HG02571 (cell line): Measurements from ENCODE around the gene CLDN9.
"Not testable (repeated sequence)": the region's sequence is repeated elsewhere in the genome, so short reads cannot be mapped to it uniquely, and the experiment has no call there.

Experiments used
- ATAC-seq: cut with Tn5 transposase; IDR thresholded peaks from one replicate; pipeline ENCODE4 v1.9.1; 2021; ENCODE audit warnings: mild to moderate bottlenecking, moderate library complexity; ENCODE audit not compliant: unreplicated experiment

CLDN9 gene

DNA sequence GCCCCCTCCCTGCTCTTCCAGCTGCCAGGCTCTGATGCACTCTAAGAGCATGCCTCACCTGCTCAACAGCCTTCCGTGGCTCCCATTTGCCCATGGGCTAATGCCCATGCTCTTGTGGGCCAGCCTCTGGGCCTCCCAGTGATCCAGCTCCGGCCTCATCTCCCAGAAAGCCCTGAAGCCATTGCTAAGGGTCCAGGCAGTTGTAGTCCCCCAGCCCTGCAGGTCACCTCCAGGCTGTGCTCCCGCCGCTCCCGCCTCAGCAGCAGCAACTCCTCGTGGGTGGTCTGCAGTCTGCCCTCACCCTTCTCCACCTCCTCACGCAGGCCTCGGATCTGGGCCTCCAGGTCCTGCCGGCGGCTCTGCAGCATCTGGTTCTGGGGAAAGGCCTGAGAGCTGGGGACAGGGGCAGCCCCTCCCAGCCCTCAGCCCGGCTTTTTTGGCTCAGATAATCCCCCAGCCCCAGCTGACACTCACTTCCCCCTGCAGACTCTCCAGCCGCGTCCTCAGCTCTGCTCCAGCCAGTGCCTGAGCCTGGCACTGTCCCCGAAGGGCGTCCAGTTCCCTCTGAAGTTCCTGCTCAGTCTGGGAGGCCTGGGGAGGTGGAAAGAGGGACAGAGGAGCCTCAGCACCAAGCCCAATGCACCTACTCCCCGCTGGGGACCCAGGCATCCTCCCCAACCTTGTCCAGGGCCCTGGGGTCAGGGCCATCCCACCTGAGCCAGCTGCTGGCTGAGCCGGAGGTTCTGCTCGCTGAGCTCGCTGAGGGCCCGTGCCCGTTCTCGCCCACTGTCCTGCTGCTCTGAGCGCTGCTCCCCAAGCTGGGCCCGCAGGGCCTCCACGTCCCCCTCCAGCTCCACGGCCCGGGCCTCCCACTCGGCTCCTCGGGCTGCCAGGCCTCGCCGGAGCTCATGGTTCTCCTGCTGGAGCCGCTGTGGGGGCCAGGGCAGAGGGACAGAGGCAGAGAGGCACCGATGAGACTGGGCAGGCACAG, 17.8 kb downstream of the CLDN9 start:
- ATAC-seq: no peak

DNA sequence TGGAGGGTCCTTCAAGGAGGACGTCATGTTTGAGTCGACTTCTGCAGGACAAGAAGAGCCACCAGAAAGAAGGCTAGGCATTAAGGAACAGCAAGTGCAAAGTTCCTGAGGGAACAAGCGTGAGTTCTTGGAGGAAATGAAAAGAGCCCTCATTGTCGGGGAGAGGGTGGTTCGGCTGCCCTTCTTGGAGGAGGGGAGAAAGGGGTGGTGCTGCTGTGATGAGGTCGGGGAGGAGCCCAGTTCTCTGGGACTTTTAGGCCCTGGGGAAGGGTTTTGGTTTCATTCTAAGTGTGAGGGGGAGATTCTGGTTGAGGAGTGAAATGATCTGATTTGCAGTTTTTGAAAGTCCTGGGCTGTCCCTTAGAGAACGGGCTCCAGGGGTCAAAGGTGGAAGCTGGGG, 19.9 kb downstream of the CLDN9 start:
- no peak for ATAC-seq

- no peak for ATAC-seq
Measured at GRCh38 chr16:3035289-3035971, 22.7 kb downstream of the CLDN9 start.

- ATAC-seq: no peak
Measured at GRCh38 chr16:3035972-3036725, 23.4 kb downstream of the CLDN9 start.

DNA sequence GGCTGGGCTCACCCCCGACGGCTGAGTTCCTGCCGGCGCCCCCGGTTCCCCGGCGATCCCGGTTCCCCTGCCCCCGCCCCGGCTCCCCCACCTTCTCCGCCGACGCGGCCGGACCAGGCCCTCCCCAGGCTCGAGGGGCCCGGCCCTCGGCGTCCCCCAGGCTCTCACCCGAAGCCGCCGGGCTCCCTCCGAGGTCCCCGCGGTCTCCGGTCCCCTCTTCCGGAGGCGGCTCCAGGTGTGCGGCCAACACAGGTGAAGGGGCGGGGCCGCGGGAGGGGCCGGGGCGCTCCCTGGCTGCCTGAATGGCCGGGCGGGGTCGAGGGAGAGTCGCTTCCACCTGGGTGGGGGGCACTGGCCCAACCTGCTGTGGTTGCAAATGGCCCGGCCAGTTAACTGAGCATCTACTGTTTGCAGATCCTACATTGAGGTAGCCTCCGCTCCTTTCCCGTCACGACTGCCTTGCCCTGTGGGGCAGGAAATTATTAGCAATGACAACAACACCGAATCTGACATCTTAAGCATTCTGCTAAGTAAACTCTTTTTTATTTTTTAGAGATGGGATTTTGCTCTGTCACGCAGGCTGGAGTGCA, 24.1 kb downstream of the CLDN9 start, which contains the start of gene BICDL2:
BICDL2 (minus strand) TSS at position 219 of the 590 bp plus-strand sequence. CDS start 1,448 bp downstream, outside the sequence.
- no peak for ATAC-seq

DNA sequence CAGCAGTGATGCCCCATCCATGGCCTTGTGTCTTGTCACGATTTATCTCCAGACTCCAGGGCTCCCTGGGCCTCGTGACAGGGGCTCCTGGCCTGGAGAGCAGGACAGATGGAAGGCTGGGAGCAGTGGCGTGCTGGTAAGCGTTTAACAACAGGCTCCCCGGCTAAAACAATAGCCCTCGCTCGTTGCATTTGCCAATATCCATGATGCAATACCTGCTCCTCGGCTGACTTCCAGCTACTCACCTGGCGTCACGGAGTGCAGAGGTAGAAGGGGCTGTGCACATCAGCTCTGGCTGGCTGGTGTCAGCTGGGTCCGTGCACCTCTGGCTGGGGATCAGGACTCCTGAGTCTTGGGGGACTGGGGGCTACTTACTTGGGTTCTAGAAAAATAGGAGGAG, 25.5 kb downstream of the CLDN9 start:
- no peak for ATAC-seq

GRCh38 chr16:3038896-3039295, 26.2 kb downstream of the CLDN9 start:
- no peak for ATAC-seq

GRCh38 chr16:3042376-3042775, 29.7 kb downstream of the CLDN9 start:
- ATAC-seq: no peak

DNA sequence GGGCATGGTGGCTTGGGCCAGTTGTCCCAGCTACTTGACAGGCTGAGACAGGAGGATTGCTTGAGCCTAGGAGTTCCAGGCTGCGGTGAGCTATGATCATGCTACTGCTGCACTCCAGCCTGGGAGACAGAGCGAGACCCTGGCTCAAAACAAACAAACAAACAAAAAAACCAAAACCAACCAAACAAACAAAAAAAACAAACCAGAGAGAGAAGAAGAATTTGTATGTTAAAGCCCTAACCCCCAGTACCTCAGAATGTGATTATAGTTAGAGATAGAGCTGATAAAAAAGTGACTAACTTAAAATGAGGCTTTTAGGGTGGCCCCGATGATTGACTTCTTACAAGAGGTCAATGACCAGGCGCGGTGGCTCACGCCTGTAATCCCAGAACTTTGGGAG, 32.0 kb downstream of the CLDN9 start:
- no peak for ATAC-seq

DNA sequence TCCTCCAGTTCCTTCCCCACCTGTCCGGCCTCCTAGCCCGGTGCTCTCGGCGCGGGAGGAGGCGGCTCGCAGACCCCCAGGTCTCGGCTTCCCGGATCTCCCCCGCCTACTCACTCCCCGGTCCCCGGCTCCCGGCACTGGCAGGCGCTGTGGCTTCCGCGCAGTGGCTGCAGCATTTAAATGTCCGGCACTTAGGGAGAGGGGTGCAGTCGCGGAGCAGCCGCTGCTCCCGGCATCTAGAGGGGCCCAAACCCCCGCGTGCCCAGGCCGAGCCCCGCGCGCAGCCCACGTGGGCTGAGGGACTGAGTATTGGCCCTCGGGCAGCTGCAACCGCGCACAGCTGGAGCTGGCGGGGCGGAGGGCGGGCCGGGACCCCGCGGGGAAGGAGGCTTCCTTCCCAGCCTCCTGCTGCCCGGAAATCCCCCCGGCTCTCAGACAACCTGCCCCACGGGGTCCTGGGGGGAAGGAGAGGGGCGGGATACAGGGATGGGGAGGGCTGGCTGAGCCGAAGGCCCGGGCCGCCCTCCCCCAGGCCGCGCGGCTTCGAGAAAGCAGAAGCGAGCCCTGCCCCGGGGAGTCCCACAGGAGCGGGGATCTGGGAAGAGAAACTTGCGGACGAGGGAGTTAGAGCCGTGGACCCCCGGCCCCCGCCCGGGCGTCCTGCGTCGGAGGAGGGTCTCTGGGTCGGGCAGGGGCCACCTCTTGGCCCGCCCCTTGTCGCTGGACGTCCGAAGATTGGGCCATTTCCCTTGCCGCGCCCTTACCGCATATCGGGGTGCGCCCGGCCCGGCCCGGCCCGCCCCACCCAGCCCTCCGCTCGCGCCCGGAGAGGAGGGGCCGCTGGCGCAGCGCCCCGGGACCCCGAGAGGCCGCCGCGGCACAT, 33.3 kb downstream of the CLDN9 start, which contains the start of gene MMP25:
MMP25 (plus strand) TSS at position 804 of the 883 bp plus-strand sequence. CDS start 357 bp downstream, outside the sequence.
- no peak for ATAC-seq

GRCh38 chr16:3046641-3047386, 34.1 kb downstream of the CLDN9 start:
- no peak for ATAC-seq

DNA sequence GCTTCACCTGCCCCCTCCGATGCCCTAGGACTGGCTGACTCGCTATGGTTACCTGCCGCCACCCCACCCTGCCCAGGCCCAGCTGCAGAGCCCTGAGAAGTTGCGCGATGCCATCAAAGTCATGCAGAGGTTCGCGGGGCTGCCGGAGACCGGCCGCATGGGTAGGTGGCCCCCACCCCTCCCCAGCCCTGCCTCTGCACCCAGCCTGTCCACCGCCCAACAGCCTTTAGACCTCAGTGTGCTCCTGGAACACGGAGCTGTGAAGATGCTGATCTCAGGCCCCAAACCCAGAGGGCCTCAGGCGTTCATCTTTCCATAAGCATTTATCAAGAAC, 34.6 kb downstream of the CLDN9 start:
- ATAC-seq: no peak

GRCh38 chr16:3049921-3050481, 37.3 kb downstream of the CLDN9 start:
- no peak for ATAC-seq

- ATAC-seq: no peak
Measured at GRCh38 chr16:3050487-3050886, 37.8 kb downstream of the CLDN9 start.

DNA sequence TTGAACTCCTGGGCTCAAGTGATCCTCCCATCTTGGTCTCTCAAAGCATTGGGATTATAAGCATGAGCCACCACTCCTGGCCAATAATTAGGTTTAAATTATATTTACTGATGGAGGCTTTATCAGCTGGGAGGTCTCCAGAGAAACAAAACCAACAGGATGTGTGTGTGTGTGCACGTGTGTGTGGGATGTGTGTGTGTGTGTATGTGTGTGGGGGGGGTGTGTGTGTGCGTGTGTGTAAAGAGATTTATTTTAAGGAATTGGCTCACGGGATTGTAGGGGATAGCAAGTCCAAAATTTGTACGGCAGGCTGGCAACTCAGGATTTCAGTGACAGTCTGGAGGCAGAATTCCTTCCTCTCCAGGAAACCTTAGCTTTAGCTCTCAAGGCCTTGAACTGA, 38.3 kb downstream of the CLDN9 start:
- ATAC-seq: no peak

- ATAC-seq: no peak
Measured at GRCh38 chr16:3051494-3051893, 38.8 kb downstream of the CLDN9 start.

DNA sequence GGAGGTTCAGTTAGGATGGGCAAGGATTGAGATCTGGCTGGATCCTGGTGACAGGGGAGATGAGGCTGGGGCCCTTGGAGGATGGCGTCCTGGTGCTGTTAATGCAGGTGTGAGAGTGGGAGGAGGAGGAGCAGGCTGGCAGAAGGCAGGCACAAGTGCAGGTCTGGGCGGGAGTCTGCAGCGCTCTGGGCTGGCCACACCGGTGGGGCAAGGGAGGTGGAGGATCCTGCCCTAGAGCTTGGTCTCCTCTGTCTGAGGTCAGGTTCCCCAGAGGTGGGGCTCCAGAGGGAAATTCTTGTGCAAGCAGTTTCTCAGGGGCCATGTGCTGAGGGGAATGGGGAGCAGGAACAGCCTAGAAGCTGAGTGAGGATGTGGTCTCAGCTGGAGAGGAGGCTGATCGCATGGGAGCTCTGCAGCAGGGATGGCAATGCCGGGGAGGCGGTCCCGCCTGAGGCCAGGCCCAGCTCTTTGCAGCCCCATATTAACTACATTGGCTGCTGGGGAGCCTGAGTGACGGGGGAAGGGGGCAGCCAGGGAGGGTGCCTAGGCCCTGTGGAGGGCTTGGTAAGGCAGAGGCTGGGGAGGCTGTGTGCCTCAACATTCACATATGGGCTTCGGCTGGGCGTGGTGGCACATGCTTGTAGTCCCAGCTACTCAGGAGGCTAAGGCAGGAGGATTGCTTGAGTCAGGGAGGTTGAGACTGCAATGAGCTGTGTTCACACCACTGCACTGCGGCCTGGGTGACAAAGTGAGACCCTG, 40.0 kb downstream of the CLDN9 start:
- not testable (repeated sequence) for ATAC-seq

DNA sequence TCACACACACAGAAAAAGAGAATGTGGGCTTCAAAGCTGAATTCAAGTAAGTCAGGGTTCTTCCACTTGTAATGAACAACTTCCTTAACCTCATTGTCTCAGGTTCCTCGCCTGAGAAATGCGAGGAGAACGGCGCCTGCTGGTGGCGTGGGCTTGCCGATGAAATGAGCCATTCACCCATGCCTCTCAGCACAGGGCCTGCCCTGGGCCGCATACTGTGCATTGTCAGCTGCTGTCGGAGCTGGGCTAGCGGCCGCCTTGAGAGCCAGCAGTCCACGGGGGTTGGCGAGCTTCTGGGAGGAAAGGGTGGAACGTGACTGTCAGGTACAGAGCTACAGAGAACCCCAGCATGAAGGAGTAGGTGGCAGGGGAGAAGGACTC, 40.6 kb downstream of the CLDN9 start:
- ATAC-seq: not testable (repeated sequence)
